ENCODE results near the gene LIAS.
"Not testable (repeated sequence)": the region's sequence is repeated elsewhere in the genome, so short reads cannot be mapped to it uniquely, and the experiment has no call there.

Gene LIAS

GRCh38 chr4:39497909-39498726, 39.3 kb downstream of the LIAS start:
- DNase-seq (ENCODE audit: low read depth), result no peak

- DNase-seq (ENCODE audit: low read depth), result no peak
Observed at GRCh38 chr4:39498727-39499020, 39.8 kb downstream of the LIAS start.

DNA sequence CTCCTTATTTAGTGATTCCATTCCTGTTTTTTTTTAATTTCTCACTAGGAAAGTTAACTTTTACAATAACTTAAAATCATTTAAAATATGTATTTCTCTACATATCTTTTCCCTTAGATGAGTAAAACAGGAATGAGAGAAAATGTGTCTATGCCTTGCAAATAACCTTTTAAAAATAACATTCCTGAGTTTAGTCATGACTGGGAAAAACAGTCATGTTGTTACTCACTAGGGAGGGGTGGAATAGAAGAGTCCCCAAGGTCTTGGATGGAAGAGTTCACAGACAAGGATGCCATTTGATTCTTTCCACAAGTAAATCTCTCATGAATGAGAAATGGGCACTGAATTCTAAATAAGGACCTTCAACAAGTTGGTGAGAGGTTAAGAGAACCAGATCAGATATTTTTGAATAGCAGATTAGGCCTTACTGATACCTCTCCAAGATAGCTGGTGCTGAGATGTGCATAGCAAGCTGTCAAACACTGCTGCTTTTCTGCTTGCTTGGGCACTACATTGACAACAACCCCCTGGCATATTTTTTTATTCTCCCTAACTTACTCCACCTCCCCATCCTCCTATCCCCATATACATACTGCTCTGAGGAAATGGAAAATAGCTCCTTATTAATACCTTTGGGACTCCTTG, 43.3 kb downstream of the LIAS start:
- no peak for DNase-seq (ENCODE audit: low read depth)

- not testable (repeated sequence) for DNase-seq (ENCODE audit: low read depth)
Observed at GRCh38 chr4:39502664-39503035, 43.8 kb downstream of the LIAS start.

DNA sequence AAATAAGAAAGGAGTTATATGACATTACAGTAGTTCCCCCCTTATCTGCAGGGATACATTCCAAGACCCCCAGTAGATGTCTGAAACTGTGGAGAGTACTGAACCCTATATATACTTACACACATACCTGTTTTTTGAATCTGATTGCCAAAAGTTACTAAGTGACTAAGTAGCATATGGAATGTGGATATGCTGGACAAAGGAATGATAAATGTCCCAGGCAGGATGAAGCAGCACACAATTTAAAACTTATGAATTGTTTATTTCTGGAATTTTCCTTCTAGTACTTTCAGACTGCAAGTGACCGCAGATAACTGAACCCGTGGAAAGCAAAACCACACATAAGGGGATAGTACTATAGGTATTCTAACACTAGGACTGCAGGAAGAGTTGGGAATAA, 45.7 kb downstream of the LIAS start:
- no peak for DNase-seq (ENCODE audit: low read depth)

- DNase-seq (ENCODE audit: low read depth), result no peak
Observed at GRCh38 chr4:39505581-39505980, 46.7 kb downstream of the LIAS start.

GRCh38 chr4:39510348-39510929, 51.6 kb downstream of the LIAS start:
- DNase-seq (ENCODE audit: low read depth), result no peak

- not testable (repeated sequence) for DNase-seq (ENCODE audit: low read depth)
Observed at GRCh38 chr4:39514266-39514665, 55.4 kb downstream of the LIAS start.

GRCh38 chr4:39514888-39515401, 56.1 kb downstream of the LIAS start:
- no peak for DNase-seq (ENCODE audit: low read depth)

GRCh38 chr4:39515669-39516401, 57.0 kb downstream of the LIAS start:
- not testable (repeated sequence) for DNase-seq (ENCODE audit: low read depth)

- DNase-seq (ENCODE audit: low read depth), result no peak
Observed at GRCh38 chr4:39516407-39516966, 57.6 kb downstream of the LIAS start.

GRCh38 chr4:39518484-39518883, 59.6 kb downstream of the LIAS start:
- no peak for DNase-seq (ENCODE audit: low read depth)

- DNase-seq (ENCODE audit: low read depth), result no peak
Observed at GRCh38 chr4:39521253-39521919, 62.5 kb downstream of the LIAS start.

GRCh38 chr4:39522068-39522467, 63.2 kb downstream of the LIAS start:
- DNase-seq (ENCODE audit: low read depth), result no peak

- DNase-seq (ENCODE audit: low read depth), result no peak
Observed at GRCh38 chr4:39524161-39524957, 65.5 kb downstream of the LIAS start.

DNA sequence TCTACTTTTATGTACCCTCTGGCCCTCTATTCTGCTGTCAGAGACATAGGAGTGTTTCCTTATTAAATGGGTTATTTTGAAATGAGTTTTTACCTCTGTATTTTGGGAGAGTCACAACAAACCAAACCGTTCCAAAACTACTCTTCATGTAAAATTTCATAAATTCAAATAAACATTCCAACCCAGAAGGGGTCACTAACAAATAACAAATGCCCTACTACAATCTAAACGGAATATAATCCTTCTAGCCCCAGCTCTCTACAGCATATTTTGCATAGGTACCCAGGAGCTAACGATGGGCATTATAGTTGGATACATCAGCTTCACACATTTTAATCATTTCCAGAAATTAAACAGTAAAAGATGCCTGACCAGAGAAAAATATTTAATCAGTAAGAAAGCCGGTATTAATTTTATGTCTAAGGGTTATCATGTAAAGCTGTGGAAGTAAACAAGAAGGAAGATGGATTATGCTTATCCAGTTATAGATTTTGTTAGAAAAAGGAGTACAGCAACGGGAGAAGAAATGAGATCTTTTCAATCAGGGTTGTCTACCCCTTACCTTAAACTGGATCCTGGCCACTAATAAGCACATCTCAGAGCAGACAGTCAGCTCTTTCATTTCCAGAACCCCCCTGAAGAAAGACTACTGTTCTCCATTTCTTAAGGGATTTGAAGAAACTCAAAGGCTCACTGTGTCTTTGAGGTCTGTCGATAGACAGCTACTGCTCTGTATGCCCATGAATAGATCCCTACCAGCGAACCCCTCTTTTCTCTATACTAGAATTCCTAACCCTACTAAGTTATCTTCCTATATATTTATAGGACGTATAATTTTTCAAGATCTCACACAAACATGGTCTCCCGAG, 67.2 kb downstream of the LIAS start:
- DNase-seq (ENCODE audit: low read depth), result no peak

GRCh38 chr4:39526765-39527295, 68.0 kb downstream of the LIAS start:
- DNase-seq (ENCODE audit: low read depth), result no peak

GRCh38 chr4:39527296-39528060, 68.6 kb downstream of the LIAS start, which contains the start of gene UGDH:
TSS of gene UGDH (minus strand) at chr4:39527439. CDS start at chr4:39521512, 5,927 bp downstream.
- peak; percentile 92 for DNase-seq (ENCODE audit: low read depth)

- DNase-seq (ENCODE audit: low read depth), result peak; percentile 56
Observed at GRCh38 chr4:39528061-39528465, 69.2 kb downstream of the LIAS start.
